T-helper 2 cell treated with Interferon-gamma antibody and Interleukin-4, amounts not matched to agents 5 μg/mL and 100 μg/mL, for 36 hours (primary cell): ENCODE data around the gene TRAK2.

Source experiments
- DNase-seq: peaks from one replicate; pipeline ENCODE4 v3.0.0; 2021; ENCODE audit warnings: low spot score
- H3K27ac Mint-ChIP-seq: one replicate; pipeline ENCODE4 v1.8.0; 2021; ENCODE audit warnings: mild to moderate bottlenecking, mixed read lengths
- H3K27me3 Mint-ChIP-seq: one replicate; pipeline ENCODE4 v1.8.0; 2021; ENCODE audit warnings: low read depth, mixed read lengths
- H3K36me3 Mint-ChIP-seq: one replicate; pipeline ENCODE4 v1.8.0; 2021; ENCODE audit warnings: low read depth, mixed read lengths
- H3K4me1 Mint-ChIP-seq: one replicate; pipeline ENCODE4 v1.8.0; 2021; ENCODE audit warnings: low read depth, mixed read lengths
- H3K4me3 Mint-ChIP-seq: one replicate; pipeline ENCODE4 v1.8.0; 2022; ENCODE audit warnings: mild to moderate bottlenecking, moderate library complexity, mixed read lengths
- H3K9me3 Mint-ChIP-seq: one replicate; pipeline ENCODE4 v1.8.0; 2021; ENCODE audit warnings: mixed read lengths

The TRAK2 gene

GRCh38 chr2:201349601-201350000 lies 101.7 kb downstream of the TRAK2 start:
- no peaks in the 10 kb centered on the region for H3K27me3 Mint-ChIP-seq
- no peak for DNase-seq
- no peaks in the 10 kb centered on the region for H3K9me3 Mint-ChIP-seq
- peaks cover 5% of the 10 kb centered on the region for H3K36me3 Mint-ChIP-seq
- no peak overlapping the region for H3K4me3 Mint-ChIP-seq
- H3K27ac Mint-ChIP-seq, result no peak overlapping the region
- H3K4me1 Mint-ChIP-seq, result peaks cover 6% of the 10 kb centered on the region

- DNase-seq, result no peak
- Mint-ChIP-seq H3K36me3 (peaks cover 3% of the 10 kb centered on the region), H3K4me3 (no peak overlapping the region), H3K27me3 (no peaks in the 10 kb centered on the region), H3K4me1 (peaks cover 10% of the 10 kb centered on the region), H3K9me3 (no peaks in the 10 kb centered on the region), H3K27ac (peak overlapping the region; percentile 3)
Observed at GRCh38 chr2:201348758-201349157, 102.5 kb downstream of the TRAK2 start.

- Mint-ChIP-seq H3K27ac (no peak overlapping the region), H3K9me3 (no peaks in the 10 kb centered on the region), H3K27me3 (no peaks in the 10 kb centered on the region), H3K4me1 (peaks cover 18% of the 10 kb centered on the region), H3K36me3 (peaks cover 16% of the 10 kb centered on the region), H3K4me3 (no peak overlapping the region)
- DNase-seq, result no peak
Observed at GRCh38 chr2:201347138-201347537, 104.1 kb downstream of the TRAK2 start.

- H3K36me3 Mint-ChIP-seq, result peaks cover 22% of the 10 kb centered on the region
- no peak overlapping the region for H3K4me3 Mint-ChIP-seq
- H3K4me1 Mint-ChIP-seq, result peaks cover 25% of the 10 kb centered on the region
- no peak overlapping the region for H3K27ac Mint-ChIP-seq
- DNase-seq, result no peak
- H3K27me3 Mint-ChIP-seq, result no peaks in the 10 kb centered on the region
- peaks cover 8% of the 10 kb centered on the region for H3K9me3 Mint-ChIP-seq
Observed at GRCh38 chr2:201345625-201346213, 105.5 kb downstream of the TRAK2 start.

- Mint-ChIP-seq H3K9me3 (peaks cover 17% of the 10 kb centered on the region), H3K27me3 (no peaks in the 10 kb centered on the region), H3K4me1 (peaks cover 29% of the 10 kb centered on the region), H3K36me3 (peaks cover 28% of the 10 kb centered on the region), H3K4me3 (no peak overlapping the region), H3K27ac (no peak overlapping the region)
- no peak for DNase-seq
Observed at GRCh38 chr2:201344663-201345366, 106.4 kb downstream of the TRAK2 start.

- DNase-seq, result no peak
- H3K27me3 Mint-ChIP-seq, result no peaks in the 10 kb centered on the region
- no peak overlapping the region for H3K27ac Mint-ChIP-seq
- no peak overlapping the region for H3K4me3 Mint-ChIP-seq
- peaks cover 29% of the 10 kb centered on the region for H3K9me3 Mint-ChIP-seq
- H3K36me3 Mint-ChIP-seq, result peaks cover 39% of the 10 kb centered on the region
- H3K4me1 Mint-ChIP-seq, result peaks cover 31% of the 10 kb centered on the region
Observed at GRCh38 chr2:201343559-201343958, 107.7 kb downstream of the TRAK2 start.

GRCh38 chr2:201342923-201343322 lies 108.3 kb downstream of the TRAK2 start:
- Mint-ChIP-seq H3K9me3 (peaks cover 35% of the 10 kb centered on the region), H3K27me3 (no peaks in the 10 kb centered on the region), H3K4me1 (peaks cover 31% of the 10 kb centered on the region), H3K27ac (no peak overlapping the region), H3K36me3 (peaks cover 43% of the 10 kb centered on the region), H3K4me3 (no peak overlapping the region)
- DNase-seq, result no peak

- H3K27me3 Mint-ChIP-seq, result no peaks in the 10 kb centered on the region
- no peaks in the 10 kb centered on the region for H3K4me1 Mint-ChIP-seq
- H3K4me3 Mint-ChIP-seq, result no peak overlapping the region
- H3K9me3 Mint-ChIP-seq, result peaks cover 45% of the 10 kb centered on the region
- no peak overlapping the region for H3K27ac Mint-ChIP-seq
- peaks cover 14% of the 10 kb centered on the region for H3K36me3 Mint-ChIP-seq
- DNase-seq, result no peak
Observed at GRCh38 chr2:201329409-201329808, 121.8 kb downstream of the TRAK2 start.

GRCh38 chr2:201327678-201328077 lies 123.6 kb downstream of the TRAK2 start:
- no peak for DNase-seq
- Mint-ChIP-seq H3K9me3 (peaks cover 53% of the 10 kb centered on the region), H3K36me3 (peaks cover 17% of the 10 kb centered on the region), H3K4me3 (no peak overlapping the region), H3K27ac (no peak overlapping the region), H3K27me3 (no peaks in the 10 kb centered on the region), H3K4me1 (no peaks in the 10 kb centered on the region)
